Skin epidermis (tissue), 12 donors: Measurements from ENCODE around the gene SERTAD4.
"Not testable (repeated sequence)": the region's sequence is repeated elsewhere in the genome, so short reads cannot be mapped to it uniquely, and the experiment has no call there.

Source experiments
- H3K27ac ChIP-seq, 21 experiments: fragments of 200-600 bp; sonication (generic) in 11 of 21; one replicate each; pipeline ENCODE4 v1.5.0; 2020; ENCODE audit warnings: mild to moderate bottlenecking in 3 of 21, inconsistent platforms in 2 of 21, moderate library complexity in 2 of 21
- H3K4me3 ChIP-seq, 7 experiments: fragments of 200-600 bp; sonication (generic) in 2 of 7; one replicate each; pipeline ENCODE4 v1.5.0; 2020; ENCODE audit warnings: inconsistent platforms in 2 of 7, mild to moderate bottlenecking in 2 of 7, moderate library complexity in 1 of 7

SERTAD4 gene

DNA sequence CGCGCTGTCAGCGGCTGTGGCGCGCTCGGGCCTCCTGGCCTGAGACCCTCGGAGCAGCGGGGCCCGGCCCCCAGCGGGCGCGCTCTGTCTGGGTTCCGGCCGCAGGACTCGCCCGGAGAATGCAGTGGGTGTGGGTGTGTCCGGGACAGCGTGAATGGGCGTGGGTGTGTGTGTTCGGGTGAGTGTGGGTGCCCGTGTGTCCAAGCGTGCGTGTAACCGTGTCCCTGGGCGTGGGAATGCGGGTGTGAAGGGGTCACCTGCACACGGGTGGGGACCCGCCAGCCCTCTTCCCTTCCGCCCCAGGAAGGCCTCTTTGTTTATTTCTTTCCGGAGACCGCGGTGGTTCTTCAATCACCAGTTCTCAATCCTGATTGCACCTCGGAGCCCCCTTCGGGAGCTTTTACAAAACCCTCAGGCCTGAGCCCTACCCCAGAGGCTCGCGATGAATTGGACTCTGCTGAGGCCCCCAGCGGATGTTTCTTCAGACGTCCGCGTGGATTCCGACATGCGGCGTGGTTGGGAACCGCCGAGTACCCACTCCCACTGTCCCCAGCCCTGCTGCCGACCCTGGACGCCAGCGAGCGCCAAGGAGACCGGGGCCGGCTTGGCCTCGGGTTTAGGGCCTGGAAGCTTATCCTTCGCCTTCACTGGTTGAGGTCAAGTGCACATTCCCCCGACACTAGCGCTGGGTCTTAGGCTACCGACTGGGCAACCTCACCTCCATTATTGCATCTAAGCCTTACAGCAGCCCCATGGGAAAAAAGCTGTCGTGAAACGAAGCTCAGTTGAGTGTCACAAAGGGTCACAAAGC, 19.3 kb downstream of the SERTAD4 start:
- peak overlapping the region in 17 of 21 experiments; percentile 23 to 82 (median 57) for H3K27ac ChIP-seq
- peak overlapping the region; percentile 22 to 52 (median 41) for H3K4me3 ChIP-seq

DNA sequence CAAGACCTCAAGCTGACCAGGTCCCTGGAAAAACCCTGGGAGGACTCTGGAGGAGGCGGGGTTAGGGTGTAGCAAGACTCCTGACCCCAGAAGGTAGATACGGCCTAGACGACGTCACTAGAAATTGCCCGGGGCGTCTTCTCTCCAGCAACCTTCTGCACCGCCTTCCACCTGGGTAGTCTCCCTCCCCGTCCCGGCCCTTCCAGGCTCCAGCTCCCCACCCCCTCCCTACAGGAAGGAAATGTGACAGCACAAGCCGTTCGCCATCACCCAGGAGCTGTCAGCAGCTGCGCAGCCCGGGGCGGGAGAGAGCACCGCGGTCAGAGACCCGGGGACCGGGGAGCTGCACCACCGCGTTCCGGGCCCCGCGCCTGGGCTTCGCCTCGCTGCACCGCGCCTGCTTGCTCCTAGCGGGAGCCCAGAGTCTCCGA, 20.0 kb downstream of the SERTAD4 start:
- H3K4me3 ChIP-seq: no peak overlapping the region
- H3K27ac ChIP-seq: peak overlapping the region in 2 of 21 experiments; percentile 7 to 50

DNA sequence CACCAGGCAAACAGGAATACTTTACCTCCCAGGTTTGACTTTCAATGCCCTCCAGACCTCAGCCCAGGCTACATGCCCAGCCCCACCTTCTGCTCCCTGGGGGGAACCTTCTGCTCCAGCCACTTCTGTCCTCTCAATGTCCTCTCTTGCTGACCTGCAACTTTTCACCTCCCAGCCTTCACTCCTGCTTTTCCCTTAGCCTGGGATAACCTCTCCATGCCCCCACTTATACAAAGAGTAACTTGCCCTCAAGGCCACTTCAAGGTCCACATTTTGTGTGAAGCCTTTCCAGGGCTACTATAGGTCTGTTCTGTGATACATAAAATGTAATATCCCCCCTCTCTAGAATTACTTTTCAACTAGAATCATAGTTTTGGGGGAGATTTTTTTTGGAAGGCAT, 21.7 kb downstream of the SERTAD4 start:
- Histone ChIP-seq H3K27ac (no peak overlapping the region), H3K4me3 (no peak overlapping the region)

DNA sequence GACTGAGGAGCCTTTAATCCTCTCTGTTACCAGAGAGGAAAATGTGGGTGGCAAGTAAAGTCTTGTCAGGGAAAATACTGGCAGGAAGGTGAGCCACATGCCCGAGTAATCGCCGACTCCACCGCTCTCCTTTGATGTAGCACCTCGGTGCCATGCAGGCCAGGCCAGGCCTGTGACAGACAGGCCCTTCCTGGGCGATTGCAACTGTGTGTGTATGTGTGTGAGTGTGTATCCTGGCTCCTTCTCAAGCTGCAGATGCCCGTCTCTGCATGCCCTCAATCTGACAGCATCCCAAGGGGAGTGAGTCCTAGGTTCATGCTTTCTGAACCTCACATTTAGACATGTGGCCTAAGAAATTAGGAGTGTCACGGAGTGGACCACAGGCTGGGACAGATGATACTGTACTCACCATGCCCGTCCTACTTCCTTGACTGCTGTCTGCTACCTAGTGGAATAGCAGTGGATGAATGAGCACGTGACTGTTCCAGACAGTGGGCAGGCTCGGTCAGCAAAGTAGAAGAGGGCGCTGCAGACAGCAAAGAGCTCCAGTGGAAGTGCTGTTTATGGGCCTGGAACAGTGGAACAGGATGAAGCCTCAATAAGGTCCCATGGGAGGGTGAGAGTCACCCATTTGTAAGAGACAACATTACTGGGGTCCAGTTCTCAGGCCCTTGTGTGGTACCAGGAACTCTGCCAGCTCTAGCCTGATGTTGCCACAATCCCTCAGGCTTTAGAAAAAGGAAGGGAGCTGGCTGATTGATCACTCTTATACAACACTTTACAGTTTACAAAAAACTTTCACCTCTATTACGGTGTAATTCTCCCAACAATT, 25.3 kb downstream of the SERTAD4 start:
- Histone ChIP-seq H3K4me3 (no peak overlapping the region), H3K27ac (peak overlapping the region in 11 of 21 experiments; percentile 7 to 69 (median 36))

DNA sequence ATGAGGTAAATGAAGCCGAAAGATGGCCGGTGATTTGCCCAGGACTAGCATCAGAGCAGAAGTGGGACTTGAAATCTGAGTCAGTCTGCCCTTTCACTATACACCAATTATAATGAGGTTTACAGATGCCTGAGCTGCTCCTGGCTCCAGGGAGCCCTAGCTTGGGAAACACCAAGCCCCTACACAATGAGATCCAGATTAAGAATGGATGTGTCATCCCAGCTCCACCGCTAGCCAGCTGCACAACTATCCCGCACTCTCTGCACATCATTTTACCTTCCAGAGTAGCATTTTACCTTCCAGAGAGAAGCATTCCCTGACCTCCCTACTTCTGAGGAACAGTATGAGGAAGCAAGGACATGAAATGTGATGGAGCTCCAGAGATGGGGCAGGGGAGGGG, 27.0 kb downstream of the SERTAD4 start:
- peak overlapping the region in 11 of 21 experiments; percentile 0 to 63 (median 41) for H3K27ac ChIP-seq

DNA sequence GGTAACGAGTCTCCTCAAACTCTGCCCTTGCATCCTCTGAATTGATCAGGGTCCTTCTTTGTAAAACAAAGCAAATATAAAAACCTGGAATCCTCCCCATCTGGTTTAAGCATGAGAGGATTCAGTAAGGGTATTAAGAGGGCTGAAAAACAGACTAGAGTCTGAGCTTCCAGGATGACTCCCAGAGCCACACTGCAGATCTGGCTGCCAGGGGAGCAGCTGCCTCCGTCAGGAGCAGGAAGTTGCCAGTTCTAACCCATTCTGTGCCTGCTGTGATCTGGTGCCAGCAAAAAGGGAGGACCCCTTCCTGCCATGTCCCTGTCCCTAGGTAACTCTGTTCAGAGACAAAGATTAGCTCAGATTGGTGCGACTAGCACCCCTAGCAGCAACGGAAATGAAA, 27.5 kb downstream of the SERTAD4 start:
- Histone ChIP-seq H3K27ac (peak overlapping the region in 9 of 21 experiments; percentile 4 to 63 (median 38)), H3K4me3 (no peak overlapping the region)

More for the DNA sequence above, 27.0 kb downstream of the SERTAD4 start:
- no peak overlapping the region for H3K4me3 ChIP-seq

DNA sequence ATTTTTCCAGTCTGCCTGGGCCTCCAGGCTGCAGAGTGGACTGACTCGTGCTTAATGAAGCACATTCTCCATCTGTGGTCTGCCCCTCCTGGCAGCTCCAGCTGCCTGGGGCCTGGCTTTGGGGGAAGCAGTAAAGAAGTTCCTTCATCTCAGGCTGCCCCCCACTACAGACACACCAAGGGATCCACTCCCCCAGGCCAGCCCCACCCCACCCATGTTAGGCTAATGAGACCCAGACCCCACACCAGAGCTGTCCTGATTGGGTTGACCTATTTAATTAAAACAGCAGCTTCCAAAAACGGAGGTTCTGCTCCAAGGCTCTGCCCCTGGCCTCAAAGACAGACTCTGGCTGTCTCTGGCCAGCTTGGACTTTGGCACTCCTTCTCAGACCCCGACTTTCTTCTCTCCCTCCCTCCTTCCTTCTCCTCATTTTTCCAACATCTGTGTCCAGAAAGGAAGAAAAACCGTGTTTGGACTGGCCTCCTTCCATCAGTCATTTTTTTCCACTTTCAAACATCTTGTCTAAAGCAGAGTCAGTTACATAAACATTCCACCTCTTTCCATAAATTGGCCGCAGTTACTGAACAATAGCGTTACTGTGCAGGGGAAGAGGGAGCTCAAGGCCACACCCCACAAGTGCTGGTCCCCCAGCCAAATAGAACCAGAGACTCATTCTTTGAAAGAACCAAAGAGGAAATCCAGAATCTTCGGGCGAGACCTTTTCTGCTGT, 29.7 kb downstream of the SERTAD4 start:
- Histone ChIP-seq H3K4me3 (no peak overlapping the region), H3K27ac (peak overlapping the region in 19 of 21 experiments; percentile 19 to 80 (median 63))

DNA sequence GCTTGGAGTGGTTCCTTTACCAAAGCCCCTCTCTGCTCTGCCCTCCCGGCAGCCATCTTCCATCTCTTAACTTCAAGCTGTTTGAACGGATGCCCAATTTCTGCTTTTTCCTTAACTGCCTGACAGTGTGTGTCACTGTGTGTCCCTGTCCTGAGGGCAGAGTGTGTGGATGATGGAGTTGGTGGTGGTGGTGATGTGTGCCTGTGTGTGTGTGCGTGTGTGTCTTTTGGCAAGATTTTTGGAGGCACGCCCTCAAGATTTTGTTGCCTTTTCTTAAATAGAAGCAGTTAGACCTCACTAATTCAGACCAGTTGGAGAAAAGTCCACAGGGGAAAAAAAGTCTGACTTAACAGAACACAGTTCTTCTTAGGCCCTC, 30.3 kb downstream of the SERTAD4 start:
- H3K27ac ChIP-seq: peak overlapping the region in 18 of 21 experiments; percentile 19 to 80 (median 62)
- H3K4me3 ChIP-seq: no peak overlapping the region

DNA sequence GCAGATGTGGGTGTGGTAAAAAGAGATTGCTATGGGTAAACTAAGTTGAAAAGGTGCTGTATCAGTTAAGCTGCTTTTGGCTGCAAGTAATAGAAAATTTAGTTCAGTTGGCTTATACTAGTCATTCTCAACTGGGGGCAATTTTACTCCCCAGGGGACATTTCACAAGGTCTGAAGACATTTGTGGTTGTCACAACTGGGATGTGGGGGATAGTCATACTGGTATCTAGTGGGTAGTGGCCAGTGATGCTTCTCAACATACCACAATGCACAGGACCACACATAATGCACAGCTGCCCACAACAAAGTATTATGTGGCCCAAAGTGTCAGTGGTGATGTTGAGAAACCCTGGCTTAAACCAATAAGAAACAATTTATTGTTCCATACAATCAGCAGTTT, 31.4 kb downstream of the SERTAD4 start:
- Histone ChIP-seq H3K27ac (peak overlapping the region in 9 of 21 experiments; percentile 3 to 80 (median 39)), H3K4me3 (no peak overlapping the region)

DNA sequence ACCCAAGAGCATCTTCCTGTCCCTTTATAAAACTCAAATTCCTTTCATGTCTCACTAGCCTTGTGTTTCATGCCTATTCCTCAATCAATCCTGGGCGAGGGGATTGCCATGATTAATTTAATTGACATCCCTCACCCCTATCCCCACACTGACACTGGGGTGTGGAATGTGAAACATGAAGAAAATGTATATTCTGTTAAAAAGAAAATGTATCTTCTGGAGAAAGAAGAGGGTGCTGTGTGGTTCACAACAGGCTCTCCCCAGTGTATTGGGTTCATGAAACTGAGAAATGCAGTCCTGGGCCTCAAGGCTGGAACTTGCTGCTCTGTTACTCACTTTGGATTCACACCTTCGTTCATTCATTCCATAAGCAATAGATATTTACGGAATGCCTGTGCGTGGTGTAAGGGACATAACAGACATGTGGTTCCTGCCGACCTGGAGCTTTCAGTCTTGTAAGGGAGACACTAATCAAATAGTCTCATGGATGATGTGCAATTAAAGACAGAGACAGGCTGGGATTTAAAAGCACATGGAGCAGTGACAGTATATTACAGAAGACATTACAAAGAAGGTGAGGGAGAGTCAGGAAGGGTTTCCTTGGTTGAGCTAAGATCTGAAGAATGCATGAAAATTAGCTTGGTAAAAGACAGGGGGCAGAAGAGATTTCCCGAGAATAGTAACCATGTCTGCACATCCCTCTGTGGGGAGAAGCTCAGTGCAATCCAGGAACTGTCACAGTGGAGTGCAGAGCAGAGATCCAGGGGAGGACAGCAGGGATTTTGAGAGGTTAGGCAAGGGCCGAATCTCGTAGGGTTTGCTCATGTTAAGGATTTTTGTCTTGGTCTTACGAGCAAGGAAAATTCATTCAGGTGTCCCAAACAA, 32.1 kb downstream of the SERTAD4 start:
- Histone ChIP-seq H3K4me3 (no peak overlapping the region), H3K27ac (peak overlapping the region in 2 of 21 experiments; percentile 17 to 70)

DNA sequence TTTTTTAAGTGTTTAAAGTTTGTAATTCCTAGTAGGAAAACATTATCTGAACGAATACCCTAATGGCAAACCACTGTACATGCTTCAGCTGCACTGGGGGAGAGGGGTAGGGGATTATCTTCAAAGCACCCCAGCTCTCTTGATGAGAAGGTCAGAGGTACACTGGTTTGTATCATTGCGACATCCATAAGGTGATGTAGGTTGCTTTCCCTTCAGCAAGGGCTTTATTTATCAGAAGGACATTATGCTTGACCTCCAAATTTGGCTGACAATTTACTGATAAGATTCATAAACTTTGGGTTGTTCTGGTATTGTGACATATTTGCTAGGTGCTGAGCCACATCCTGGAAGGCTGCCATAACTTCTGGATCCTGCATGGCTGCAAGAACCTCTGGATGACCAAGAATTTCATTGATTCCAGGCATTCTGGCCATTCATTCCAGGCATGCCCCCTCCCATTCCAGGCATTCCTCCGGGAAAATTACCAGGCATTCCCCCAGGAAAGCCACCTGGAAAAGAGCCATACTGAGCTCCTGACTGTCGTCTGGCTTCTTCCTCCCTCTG, 32.9 kb downstream of the SERTAD4 start:
- not testable (repeated sequence) for H3K4me3 ChIP-seq, H3K27ac ChIP-seq

DNA sequence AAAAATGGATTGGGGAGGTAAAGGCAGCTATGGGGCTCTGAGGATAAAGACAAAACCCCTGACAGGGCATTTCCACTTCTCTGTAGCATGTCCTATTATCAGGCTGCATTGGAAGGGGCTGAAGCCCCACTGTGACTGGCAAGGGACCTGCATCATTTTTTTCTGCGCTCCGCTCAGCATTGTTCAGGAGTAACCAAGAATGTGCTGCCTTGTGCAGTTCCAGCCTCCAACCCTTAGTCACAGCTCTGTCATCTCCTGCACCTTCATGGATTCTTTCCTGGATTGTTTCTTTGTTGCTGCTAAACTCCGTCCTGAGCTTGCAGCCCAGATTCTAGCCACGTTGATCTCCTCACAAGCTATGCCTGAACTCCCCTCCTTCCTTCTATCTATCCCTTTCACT, 37.4 kb downstream of the SERTAD4 start:
- H3K27ac ChIP-seq: no peak overlapping the region
- H3K4me3 ChIP-seq: no peak overlapping the region

DNA sequence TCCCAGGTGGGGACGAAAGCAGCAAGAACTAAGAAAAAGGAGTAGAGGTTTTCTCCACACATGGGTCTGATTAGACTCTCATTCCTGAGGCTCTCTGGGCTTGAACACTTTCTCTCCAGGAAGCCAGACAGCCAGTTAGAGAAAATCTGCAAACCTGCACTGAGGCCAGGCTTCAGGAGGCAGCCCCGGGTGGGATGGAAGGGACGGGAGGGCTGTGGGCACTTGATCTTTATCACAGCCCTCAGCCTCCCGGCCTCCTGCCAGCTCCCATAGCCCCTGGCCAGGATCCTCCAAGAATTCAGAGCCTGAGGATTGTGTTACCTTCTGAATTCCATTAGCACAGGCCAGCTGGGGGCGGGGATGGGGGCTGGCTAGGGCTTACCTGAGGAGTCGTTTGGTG, 40.1 kb downstream of the SERTAD4 start:
- Histone ChIP-seq H3K27ac (no peak overlapping the region), H3K4me3 (no peak overlapping the region)

DNA sequence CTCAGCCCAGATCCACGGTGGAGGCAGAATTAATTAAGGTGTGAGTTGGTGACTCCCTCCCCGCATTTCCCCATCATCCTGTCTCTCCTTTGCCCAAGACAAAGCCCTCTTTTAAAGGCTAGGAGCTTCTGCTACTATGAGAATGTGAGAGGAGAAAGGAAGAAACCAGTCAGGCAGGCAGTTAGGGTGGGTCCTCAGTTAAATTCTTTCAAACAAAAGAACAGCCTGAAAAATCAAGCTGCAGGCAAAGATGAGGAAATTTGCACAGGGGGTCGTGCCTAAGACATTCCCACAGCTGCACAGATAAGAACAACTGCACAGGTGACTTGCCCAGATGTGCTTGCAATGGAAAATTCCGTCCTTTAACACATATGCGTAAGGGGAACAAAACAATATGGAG, 47.6 kb downstream of the SERTAD4 start:
- Histone ChIP-seq H3K4me3 (no peak overlapping the region), H3K27ac (no peak overlapping the region)

DNA sequence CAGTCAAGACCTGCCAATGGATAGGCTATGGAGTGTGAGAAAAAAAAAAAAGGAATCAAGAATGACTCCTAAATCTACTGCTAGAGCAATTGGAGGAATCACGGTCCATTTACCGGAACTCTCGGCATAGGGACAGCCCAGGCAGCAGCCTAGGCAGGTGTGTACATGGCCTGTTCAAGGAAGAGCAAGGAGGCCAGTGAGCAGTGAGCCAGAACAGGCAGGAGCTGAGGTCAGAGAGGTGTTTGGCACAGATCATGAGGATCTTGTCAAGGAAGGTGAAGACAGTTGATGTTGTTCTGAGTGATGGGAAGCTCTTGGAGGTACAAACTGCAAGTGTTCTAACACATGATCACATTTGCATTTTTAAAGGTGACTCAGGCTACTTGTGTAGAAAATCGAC, 55.5 kb downstream of the SERTAD4 start:
- Histone ChIP-seq H3K27ac (no peak overlapping the region), H3K4me3 (no peak overlapping the region)

DNA sequence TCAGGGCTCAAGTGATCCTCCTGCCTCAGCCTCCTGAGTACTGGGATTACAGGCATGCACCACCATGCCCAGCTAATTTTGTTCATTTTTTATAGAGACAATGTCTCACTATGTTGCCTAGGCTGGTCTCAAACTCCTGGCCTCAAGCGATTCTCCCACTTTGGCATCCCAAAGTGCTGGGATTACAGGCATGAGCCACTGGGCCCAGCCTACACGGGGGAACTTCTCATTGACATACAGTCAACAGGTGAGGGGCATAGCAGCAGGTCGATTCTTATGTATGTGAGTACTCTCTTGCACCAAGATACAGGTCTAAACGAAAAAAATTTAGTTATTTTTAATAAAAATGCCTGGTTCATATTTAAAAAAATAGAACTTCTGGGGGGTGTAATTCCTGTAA, 56.7 kb downstream of the SERTAD4 start:
- no peak overlapping the region for H3K27ac ChIP-seq

DNA sequence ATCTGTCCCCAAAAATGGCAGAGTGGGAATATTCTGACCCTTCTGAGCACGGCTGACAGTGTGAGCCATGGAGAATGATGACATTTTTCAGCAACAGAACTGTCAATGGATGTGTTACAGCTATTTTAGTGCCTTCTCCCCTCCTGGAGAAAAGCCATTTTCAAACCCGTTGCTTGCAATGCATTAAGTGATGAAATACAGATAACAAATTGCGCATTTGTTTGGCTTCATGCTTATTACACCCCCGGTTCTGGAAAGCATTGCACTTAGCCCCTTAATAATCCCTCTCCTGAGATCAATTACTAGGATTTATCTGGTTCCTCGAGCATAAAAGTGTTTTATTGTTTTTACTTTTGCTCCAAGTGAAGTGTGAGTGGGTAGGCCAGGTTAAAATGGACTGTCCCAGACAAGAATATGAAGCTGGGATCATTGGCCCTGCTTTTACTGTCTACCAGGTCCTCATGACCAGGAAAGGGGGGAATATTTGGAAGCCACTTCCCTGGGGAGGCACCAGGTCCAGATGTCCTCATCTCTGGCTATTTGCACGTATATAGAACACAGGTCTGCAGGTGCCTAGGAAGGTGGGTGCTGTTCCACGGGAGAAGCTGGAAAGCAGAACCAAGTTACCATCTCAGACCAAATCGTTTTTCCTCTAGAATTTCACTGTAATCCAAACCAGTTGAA, 58.6 kb downstream of the SERTAD4 start:
- peak overlapping the region in 4 of 21 experiments; percentile 4 to 90 (median 56) for H3K27ac ChIP-seq
- no peak overlapping the region for H3K4me3 ChIP-seq

More for the DNA sequence above, 56.7 kb downstream of the SERTAD4 start:
- H3K4me3 ChIP-seq: no peak overlapping the region

DNA sequence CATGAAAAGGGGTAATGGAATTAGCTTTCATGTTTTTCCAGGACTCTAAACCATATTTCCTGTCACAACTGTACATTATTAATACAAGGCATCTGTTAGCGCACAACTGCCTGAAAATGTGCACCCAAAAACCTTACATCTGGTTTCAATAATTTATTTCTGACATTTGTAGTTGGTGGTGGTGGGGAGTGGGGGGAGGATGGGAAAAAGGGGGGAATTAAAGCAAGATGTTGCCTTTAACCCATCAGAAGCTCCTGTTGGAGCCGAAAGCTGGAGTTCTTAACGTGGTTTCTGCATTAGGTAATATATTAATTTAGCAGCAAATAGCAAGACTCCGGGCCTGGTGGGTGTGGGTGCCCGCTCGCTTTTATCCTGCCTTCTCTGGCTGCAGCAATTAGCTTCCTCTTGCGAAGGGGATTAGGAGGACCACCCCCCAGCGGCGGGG, 59.2 kb downstream of the SERTAD4 start:
- Histone ChIP-seq H3K27ac (peak overlapping the region in 20 of 21 experiments; percentile 44 to 90 (median 76)), H3K4me3 (peak overlapping the region; percentile 14 to 46 (median 32))
